Calu3 (cell line): ENCODE data around the gene ZSCAN23. TPM values are rescaled to one million over a fixed set of nuclear protein-coding genes. Genes with fewer than 3 reads are reported as not detected.

Experiments
- BruUV-seq: library from RNA; stranded (reverse); fragments of 400-500 nt; replicated peaks from 2 replicates; lab custom pipeline; 2021; lab: Mats Ljungman, UMichigan
- CTCF ChIA-PET: fragments of 300-600 bp; sonication (Branson Sonifier 250); formaldehyde crosslinking; loops from one replicate; lab custom pipeline; 2022; ENCODE audit warnings: antibody characterized with exemption; lab: Charles Lee
- DNase-seq: peaks from one replicate; pipeline ENCODE4 v3.0.0; 2022
- H3K27ac Mint-ChIP-seq: one replicate; pipeline ENCODE4 v1.8.0; 2022; ENCODE audit warnings: mixed read lengths; ENCODE audit not compliant: unreplicated experiment
- H3K27me3 Mint-ChIP-seq: one replicate; pipeline ENCODE4 v1.8.0; 2022; ENCODE audit warnings: mixed read lengths; ENCODE audit not compliant: unreplicated experiment
- H3K36me3 Mint-ChIP-seq: one replicate; pipeline ENCODE4 v1.8.0; 2022; ENCODE audit warnings: mild to moderate bottlenecking, moderate library complexity, mixed read lengths; ENCODE audit not compliant: insufficient read depth, unreplicated experiment
- H3K4me1 Mint-ChIP-seq: one replicate; pipeline ENCODE4 v1.8.0; 2022; ENCODE audit warnings: mild to moderate bottlenecking, low read depth, mixed read lengths; ENCODE audit not compliant: unreplicated experiment
- H3K4me3 Mint-ChIP-seq: one replicate; pipeline ENCODE4 v1.8.0; 2022; ENCODE audit warnings: mild to moderate bottlenecking, low read depth, moderate library complexity, mixed read lengths; ENCODE audit not compliant: unreplicated experiment
- H3K9me3 Mint-ChIP-seq: one replicate; pipeline ENCODE4 v1.8.0; 2022; ENCODE audit warnings: low read depth, mixed read lengths; ENCODE audit not compliant: unreplicated experiment
- CTCF ChIP-seq: fragments of 200-600 bp; IDR thresholded peaks from one replicate; pipeline ENCODE4 v1.8.0; 2022; ENCODE audit warnings: antibody characterized with exemption; ENCODE audit not compliant: unreplicated experiment
- intact Hi-C: fragments of 100-400 bp; cut with micrococcal nuclease; formaldehyde crosslinking; loops from one replicate; pipeline ENCODE4 v1.10.0; 2022; ENCODE audit not compliant: unreplicated experiment
- total RNA-seq: library from RNA; stranded (reverse); gene quantifications from 2 replicates; pipeline ENCODE4 v1.2.3, GENCODE V29; 2022

Gene ZSCAN23
- total RNA-seq, 1 experiment from 2014 or later = 1.8 TPM

- H3K27ac Mint-ChIP-seq = no peak overlapping the region
- H3K4me3 Mint-ChIP-seq = no peak overlapping the region
- no TSS peak for BruUV-seq
- no peak for TF ChIP-seq CTCF
- H3K9me3 Mint-ChIP-seq = no peaks in the 10 kb centered on the region
- H3K27me3 Mint-ChIP-seq = no peaks in the 10 kb centered on the region
- intact Hi-C loops = loop anchor here (5.0 kb wide), 1 partner anchor 191 kb away; a partner anchor contains a TSS
- peaks cover 18% of the 10 kb centered on the region for H3K36me3 Mint-ChIP-seq
- peaks cover 23% of the 10 kb centered on the region for H3K4me1 Mint-ChIP-seq
- CTCF ChIA-PET = interaction anchor here (0.7 kb wide), 1 partner anchor 124 kb away, joined by 3 read pairs; no protein-coding TSS in a partner anchor
- DNase-seq = no peak
Measured at GRCh38 chr6:28395918-28396317, 47.4 kb downstream of the ZSCAN23 start.

- CTCF ChIA-PET = interaction anchor here (1.5 kb wide), 1 partner anchor 11 kb away, joined by 3 read pairs; no protein-coding TSS in a partner anchor
- no peaks in the 10 kb centered on the region for H3K27me3 Mint-ChIP-seq
- H3K4me3 Mint-ChIP-seq = no peak overlapping the region
- H3K4me1 Mint-ChIP-seq = peaks cover 23% of the 10 kb centered on the region
- no peak overlapping the region for H3K27ac Mint-ChIP-seq
- TF ChIP-seq CTCF = no peak
- intact Hi-C loops = loop anchor here (1.0 kb wide), 1 partner anchor 290 kb away; no protein-coding TSS in a partner anchor
- no TSS peak for BruUV-seq
- H3K9me3 Mint-ChIP-seq = no peaks in the 10 kb centered on the region
- DNase-seq = no peak
- H3K36me3 Mint-ChIP-seq = peaks cover 8% of the 10 kb centered on the region
Measured at GRCh38 chr6:28393912-28394662, 49.2 kb downstream of the ZSCAN23 start.

- DNase-seq = no peak
- CTCF ChIA-PET = no interaction called here
- H3K9me3 Mint-ChIP-seq = no peaks in the 10 kb centered on the region
- H3K36me3 Mint-ChIP-seq = peaks cover 7% of the 10 kb centered on the region
- no peak overlapping the region for H3K27ac Mint-ChIP-seq
- no peaks in the 10 kb centered on the region for H3K27me3 Mint-ChIP-seq
- no peaks in the 10 kb centered on the region for H3K4me1 Mint-ChIP-seq
- H3K4me3 Mint-ChIP-seq = no peak overlapping the region
- BruUV-seq = no TSS peak
- intact Hi-C loops = no loop called here
- TF ChIP-seq CTCF = no peak
Measured at GRCh38 chr6:28390688-28391087, 52.6 kb downstream of the ZSCAN23 start.

GRCh38 chr6:28384143-28384533 lies 59.2 kb downstream of the ZSCAN23 start:
- peaks cover 26% of the 10 kb centered on the region for H3K36me3 Mint-ChIP-seq
- intact Hi-C loops = loop anchor here (5.0 kb wide), 1 partner anchor 203 kb away; a partner anchor contains a TSS

More at GRCh38 chr6:28384143-28384533, 59.2 kb downstream of the ZSCAN23 start:
- H3K4me1 Mint-ChIP-seq = peaks cover 13% of the 10 kb centered on the region
- CTCF ChIA-PET = interaction anchor here (0.7 to 1.8 kb wide), 5 partner anchors 12 to 158 kb away, joined by 4 to 14 read pairs (median 7); partner anchors contain the start of genes ZKSCAN4 and ZSCAN12
- no peak overlapping the region for H3K27ac Mint-ChIP-seq
- peak overlapping the region; percentile 85 for H3K4me3 Mint-ChIP-seq
- no TSS peak for BruUV-seq
- no peak for DNase-seq
- TF ChIP-seq CTCF = no peak
- no peaks in the 10 kb centered on the region for H3K27me3 Mint-ChIP-seq
- peaks cover 8% of the 10 kb centered on the region for H3K9me3 Mint-ChIP-seq
